GM08714 (cell line): ENCODE results near the gene CTNND2.

Source experiments
- H3K4me3 ChIP-seq: fragments of 200-500 bp; sonication (Bioruptor generic); 2 replicates; pipeline ENCODE4 v1.5.1; 2014; ENCODE audit warnings: mild to moderate bottlenecking, low read length, inconsistent platforms
- ZNF274 ChIP-seq: IDR thresholded peaks from 2 replicates; pipeline ENCODE4 v1.6.1; 2012; ENCODE audit warnings: mild to moderate bottlenecking, low read depth, low read length

CTNND2 gene

GRCh38 chr5:11584017-11584416 is 320.2 kb downstream of the CTNND2 start:
- H3K4me3 ChIP-seq: no peak overlapping the region
- no peak for TF ChIP-seq ZNF274

GRCh38 chr5:11579351-11579750 is 324.9 kb downstream of the CTNND2 start:
- no peak for TF ChIP-seq ZNF274
- no peak overlapping the region for H3K4me3 ChIP-seq

- no peak overlapping the region for H3K4me3 ChIP-seq
- no peak for TF ChIP-seq ZNF274
Measured at GRCh38 chr5:11574787-11575186, 329.5 kb downstream of the CTNND2 start.

DNA sequence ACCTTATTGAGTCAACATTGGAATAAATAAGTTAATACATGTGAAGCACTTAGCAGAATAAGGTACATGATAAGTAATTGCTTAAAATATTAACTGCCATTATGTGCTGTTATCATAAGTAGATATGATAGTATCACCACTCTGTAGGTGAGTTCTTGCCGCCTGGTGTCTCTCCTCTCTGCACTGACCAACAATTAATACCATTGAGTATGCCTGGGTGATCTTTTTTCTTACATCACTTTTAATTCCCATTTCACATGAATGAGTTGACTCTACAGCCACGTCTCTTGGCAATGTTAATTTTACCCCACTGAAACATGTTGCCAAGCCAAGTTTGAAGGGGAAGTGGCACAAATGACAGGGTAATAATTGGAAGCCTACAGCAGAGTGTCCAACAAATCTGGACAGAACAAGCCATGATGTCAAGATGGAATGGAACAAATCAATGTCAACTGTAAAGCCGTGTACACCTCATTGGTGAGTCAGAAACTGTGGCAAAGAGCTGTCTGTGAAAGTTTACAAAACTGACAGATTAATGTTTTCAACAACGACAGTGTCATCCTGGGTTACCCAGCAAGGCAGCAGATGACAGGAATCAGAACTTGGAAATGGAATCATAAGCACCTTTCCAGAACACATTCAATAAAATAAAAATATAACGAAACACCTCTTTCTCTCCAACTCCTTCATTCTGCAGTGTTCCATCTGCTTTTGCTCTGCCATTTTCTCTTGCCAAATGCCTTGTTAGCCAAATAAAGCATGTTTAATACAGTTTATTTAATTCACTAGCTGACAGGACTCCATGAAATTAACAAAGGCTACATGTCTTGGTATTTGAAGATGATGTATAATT is 330.9 kb downstream of the CTNND2 start:
- H3K4me3 ChIP-seq: no peak overlapping the region
- no peak for TF ChIP-seq ZNF274

- H3K4me3 ChIP-seq: no peak overlapping the region
- TF ChIP-seq ZNF274: no peak
Measured at GRCh38 chr5:11564706-11565105, 339.5 kb downstream of the CTNND2 start.

DNA sequence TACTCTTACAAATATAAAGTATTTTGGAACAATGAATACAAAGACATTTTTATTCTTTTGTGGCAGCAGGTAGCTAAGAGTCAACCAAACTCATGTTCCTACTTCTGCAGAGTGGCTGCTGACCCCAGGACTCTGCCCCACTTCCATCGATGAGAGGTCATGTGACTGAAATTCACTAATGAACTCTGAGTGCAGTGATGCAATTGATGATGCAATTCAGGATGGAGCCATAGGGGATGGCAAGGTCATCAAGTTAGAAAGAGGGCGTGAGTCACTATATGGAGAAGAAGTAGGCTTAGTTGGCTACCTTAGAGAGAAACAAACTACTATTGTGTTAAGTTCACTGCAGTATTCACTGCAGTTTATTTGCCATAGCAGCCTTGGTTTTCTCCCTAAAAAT is 340.4 kb downstream of the CTNND2 start:
- H3K4me3 ChIP-seq: no peak overlapping the region
- TF ChIP-seq ZNF274: no peak

GRCh38 chr5:11560915-11561697 is 343.1 kb downstream of the CTNND2 start:
- H3K4me3 ChIP-seq: no peak overlapping the region
- TF ChIP-seq ZNF274: no peak

GRCh38 chr5:11557063-11557462 is 347.2 kb downstream of the CTNND2 start:
- TF ChIP-seq ZNF274: no peak
- no peak overlapping the region for H3K4me3 ChIP-seq

GRCh38 chr5:11555171-11555570 is 349.1 kb downstream of the CTNND2 start:
- no peak overlapping the region for H3K4me3 ChIP-seq
- TF ChIP-seq ZNF274: no peak

GRCh38 chr5:11547730-11548129 is 356.5 kb downstream of the CTNND2 start:
- no peak for TF ChIP-seq ZNF274

GRCh38 chr5:11547140-11547539 is 357.1 kb downstream of the CTNND2 start:
- H3K4me3 ChIP-seq: no peak overlapping the region
- no peak for TF ChIP-seq ZNF274

More at GRCh38 chr5:11547730-11548129, 356.5 kb downstream of the CTNND2 start:
- H3K4me3 ChIP-seq: no peak overlapping the region

DNA sequence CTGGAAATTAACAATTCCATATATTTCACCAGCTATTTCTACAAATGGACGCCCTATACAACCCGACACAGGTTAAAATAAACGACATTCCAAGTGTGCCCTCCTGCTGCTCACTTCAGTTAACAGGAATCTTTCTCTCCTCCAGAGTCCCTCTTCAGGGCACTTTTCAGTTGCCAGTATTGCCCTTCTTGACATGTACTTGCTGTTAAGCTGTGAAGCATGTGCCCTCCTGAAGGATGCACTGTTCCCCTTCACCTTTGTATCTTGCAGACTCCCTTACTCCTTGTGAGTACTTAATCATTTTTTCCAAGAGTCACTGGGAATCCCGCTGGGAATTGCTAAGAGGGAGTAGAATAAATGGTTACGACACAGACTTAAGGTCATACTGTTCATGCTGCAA is 364.1 kb downstream of the CTNND2 start:
- no peak overlapping the region for H3K4me3 ChIP-seq
- TF ChIP-seq ZNF274: no peak

DNA sequence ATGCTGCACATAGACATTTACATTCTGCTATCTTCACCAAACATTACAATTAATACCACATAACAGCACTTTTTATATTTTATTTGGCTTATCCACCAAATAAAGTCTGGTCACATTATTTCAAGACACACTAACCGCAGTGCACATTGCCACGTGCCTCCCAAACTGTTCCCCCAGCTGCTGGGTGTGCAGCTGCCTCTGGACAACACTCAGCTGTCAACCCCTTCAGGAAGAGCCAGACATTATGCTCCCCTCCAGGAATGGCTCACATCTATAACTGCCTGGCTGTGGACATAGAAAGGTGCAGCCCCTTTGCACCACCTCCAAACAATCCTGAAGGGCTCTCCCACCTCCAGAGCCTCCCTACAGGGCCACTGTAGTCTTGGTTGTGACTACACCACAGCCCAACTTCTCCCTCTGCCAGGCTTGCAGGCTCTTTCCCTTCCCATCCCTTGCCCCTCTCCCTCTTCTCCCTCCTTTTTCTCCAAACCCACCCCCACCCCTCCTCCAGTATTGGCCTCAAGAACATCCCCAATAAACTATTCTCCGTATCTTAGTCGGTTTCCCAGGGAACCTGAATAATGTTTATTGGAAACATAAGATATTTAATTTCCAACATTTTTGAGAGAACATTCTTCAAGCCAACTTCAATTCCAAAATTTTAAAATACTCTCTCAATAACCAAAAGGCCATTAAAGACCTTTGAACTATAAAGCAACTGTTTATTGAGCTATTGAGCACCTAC is 372.3 kb downstream of the CTNND2 start:
- no peak overlapping the region for H3K4me3 ChIP-seq
- TF ChIP-seq ZNF274: no peak

- no peak overlapping the region for H3K4me3 ChIP-seq
- TF ChIP-seq ZNF274: no peak
Measured at GRCh38 chr5:11528720-11529119, 375.5 kb downstream of the CTNND2 start.
